Colonic mucosa (tissue), 4 donors: ENCODE measurements around the gene CBX4. TPM values are rescaled to one million over a fixed set of nuclear protein-coding genes. Genes with fewer than 3 reads are reported as not detected.

Source experiments
- DNase-seq: peaks from one replicate; pipeline ENCODE4 v3.0.0-alpha.2; 2020
- H3K27ac ChIP-seq: fragments of 200-600 bp; one replicate; pipeline ENCODE4 v1.8.0; 2021
- H3K27me3 ChIP-seq: fragments of 200-600 bp; one replicate; pipeline ENCODE4 v1.8.0; 2021
- H3K36me3 ChIP-seq: fragments of 200-600 bp; one replicate; pipeline ENCODE4 v1.8.0; 2021
- H3K4me1 ChIP-seq: fragments of 200-600 bp; one replicate; pipeline ENCODE4 v1.8.0; 2021; ENCODE audit warnings: mild to moderate bottlenecking
- H3K4me3 ChIP-seq: fragments of 200-600 bp; one replicate; pipeline ENCODE4 v1.8.0; 2021
- H3K9ac ChIP-seq, 2 donors: one replicate each; pipeline ENCODE4 v1.7.0; 2013; ENCODE audit warnings: control low read depth in 2 of 2, low read depth in 2 of 2, low read length in 2 of 2
- H3K9me3 ChIP-seq: fragments of 200-600 bp; one replicate; pipeline ENCODE4 v1.8.0; 2021
- CTCF ChIP-seq: fragments of 200-600 bp; IDR thresholded peaks from one replicate; pipeline ENCODE4 v1.8.0; 2022; ENCODE audit warnings: antibody characterized with exemption, mild to moderate bottlenecking
- intact Hi-C: fragments of 100-400 bp; cut with DNase I; formaldehyde crosslinking; loops from one replicate; pipeline ENCODE4 v1.14.1; 2022
- total RNA-seq, 2 donors: library from RNA; stranded (reverse); fragmentation: NEBNext Ultra II Directional in 1 of 2; extraction: Animal tissue kit (Norgen Biotek cat#: 25700) in 1 of 2; gene quantifications; one replicate each; pipeline ENCODE4 v1.2.1, GENCODE V29; 2021
- donor health status: healthy.
- donor health status: DM: no; HTN: no; CAD: no.
- donor health status: DM: no; HTN: no; CAD: no.

CBX4 gene
- total RNA-seq, 2 donors from 2014 or later = 10.6 to 18.1 TPM

GRCh38 chr17:79810130-79811010, 28.9 kb downstream of the CBX4 start:
- H3K27ac ChIP-seq = no peak overlapping the region

GRCh38 chr17:79809530-79810129, 29.6 kb downstream of the CBX4 start:
- H3K9me3 ChIP-seq = no peaks in the 10 kb centered on the region
- peak; percentile 72 for DNase-seq
- intact Hi-C loops = loop anchor here (5.0 kb wide), 1 partner anchor 33 kb away; no protein-coding TSS in a partner anchor
- no peak overlapping the region for H3K27ac ChIP-seq
- TF ChIP-seq CTCF = no peak
- peaks cover 78% of the 10 kb centered on the region for H3K27me3 ChIP-seq
- H3K9ac ChIP-seq = no peak overlapping the region
- no peaks in the 10 kb centered on the region for H3K36me3 ChIP-seq
- no peak overlapping the region for H3K4me3 ChIP-seq
- peaks cover 26% of the 10 kb centered on the region for H3K4me1 ChIP-seq

More at GRCh38 chr17:79810130-79811010, 28.9 kb downstream of the CBX4 start:
- DNase-seq = peak; percentile 86
- Histone ChIP-seq H3K36me3 (no peaks in the 10 kb centered on the region), H3K27me3 (peaks cover 78% of the 10 kb centered on the region), H3K4me3 (no peak overlapping the region), H3K9ac (no peak overlapping the region), H3K4me1 (peaks cover 33% of the 10 kb centered on the region), H3K9me3 (no peaks in the 10 kb centered on the region)
- no peak for TF ChIP-seq CTCF
- intact Hi-C loops = no loop called here

- peak; percentile 61 for DNase-seq
- no peaks in the 10 kb centered on the region for H3K9me3 ChIP-seq
- peak; percentile 28 for TF ChIP-seq CTCF
- no peak overlapping the region for H3K9ac ChIP-seq
- H3K27ac ChIP-seq = no peak overlapping the region
- peaks cover 24% of the 10 kb centered on the region for H3K4me1 ChIP-seq
- no peaks in the 10 kb centered on the region for H3K36me3 ChIP-seq
- intact Hi-C loops = loop anchor here (5.0 kb wide), 1 partner anchor 33 kb away; no protein-coding TSS in a partner anchor
- H3K4me3 ChIP-seq = no peak overlapping the region
- peaks cover 78% of the 10 kb centered on the region for H3K27me3 ChIP-seq
Measured at GRCh38 chr17:79808763-79809529, 30.3 kb downstream of the CBX4 start.

- no peak overlapping the region for H3K4me3 ChIP-seq
- H3K27me3 ChIP-seq = peaks cover 83% of the 10 kb centered on the region
- no peaks in the 10 kb centered on the region for H3K36me3 ChIP-seq
- H3K27ac ChIP-seq = no peak overlapping the region
- intact Hi-C loops = loop anchor here (5.0 kb wide), 1 partner anchor 35 kb away; no protein-coding TSS in a partner anchor
- no peaks in the 10 kb centered on the region for H3K9me3 ChIP-seq
- no peak for DNase-seq
- H3K4me1 ChIP-seq = peaks cover 25% of the 10 kb centered on the region
- no peak overlapping the region for H3K9ac ChIP-seq
- no peak for TF ChIP-seq CTCF
Measured at GRCh38 chr17:79806863-79807720, 32.1 kb downstream of the CBX4 start.
